A204.1 (cell line): ENCODE measurements around the gene LIMK1.
"Not testable (repeated sequence)": the region's sequence is repeated elsewhere in the genome, so short reads cannot be mapped to it uniquely, and the experiment has no call there.

Experiments used
- FAIRE-seq: peaks from 2 replicates; lab custom pipeline; 2012; peaks lifted over from hg19 to GRCh38; lab: Jason Lieb, UNC

The LIMK1 gene

DNA sequence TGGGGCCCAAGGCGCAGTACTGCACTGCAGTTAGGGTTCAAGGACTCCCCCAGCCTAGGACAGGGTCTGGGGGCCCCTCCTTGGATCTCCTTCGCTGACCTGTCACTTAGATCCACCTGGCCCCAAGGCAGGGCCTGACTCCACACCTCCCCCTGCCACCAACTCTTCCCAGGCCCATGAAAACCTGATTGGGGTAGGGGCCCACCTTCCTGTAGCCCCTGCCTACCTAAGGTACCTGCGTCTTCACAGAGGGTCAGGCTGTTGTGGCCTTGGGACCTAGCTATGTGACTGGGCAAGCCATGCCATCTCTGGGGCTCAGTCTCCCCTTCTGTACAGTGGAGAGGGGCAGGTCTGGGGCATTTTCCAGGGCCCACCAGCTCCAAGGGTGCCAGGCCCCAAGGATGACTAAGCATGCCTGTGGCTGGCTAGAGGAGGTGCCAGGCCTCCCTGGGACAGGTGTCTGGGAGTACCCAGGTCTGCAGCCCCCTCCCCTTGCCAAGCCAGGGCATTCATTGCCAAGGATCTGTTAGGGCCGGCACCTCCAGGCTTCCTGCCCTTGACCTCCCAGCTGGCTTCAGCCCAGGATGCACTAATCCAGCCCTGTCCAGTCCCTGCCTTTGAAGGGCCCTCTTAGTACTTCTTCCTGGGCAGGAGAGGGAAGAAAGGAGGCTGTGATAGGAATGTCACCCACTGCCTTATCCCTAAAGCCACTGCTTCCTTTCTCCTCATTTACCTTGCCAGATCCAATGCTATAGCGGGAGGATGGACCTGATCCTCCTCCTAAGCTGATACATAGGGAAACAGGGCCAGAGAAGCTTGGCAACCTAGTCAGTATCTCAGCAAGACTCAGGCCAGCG lies 1.3 kb downstream of the LIMK1 start:
- FAIRE-seq = no peak

GRCh38 chr7:74087791-74088453 lies 4.3 kb downstream of the LIMK1 start:
- no peak for FAIRE-seq

- no peak for FAIRE-seq
Measured at GRCh38 chr7:74092321-74092963, 8.8 kb downstream of the LIMK1 start.

DNA sequence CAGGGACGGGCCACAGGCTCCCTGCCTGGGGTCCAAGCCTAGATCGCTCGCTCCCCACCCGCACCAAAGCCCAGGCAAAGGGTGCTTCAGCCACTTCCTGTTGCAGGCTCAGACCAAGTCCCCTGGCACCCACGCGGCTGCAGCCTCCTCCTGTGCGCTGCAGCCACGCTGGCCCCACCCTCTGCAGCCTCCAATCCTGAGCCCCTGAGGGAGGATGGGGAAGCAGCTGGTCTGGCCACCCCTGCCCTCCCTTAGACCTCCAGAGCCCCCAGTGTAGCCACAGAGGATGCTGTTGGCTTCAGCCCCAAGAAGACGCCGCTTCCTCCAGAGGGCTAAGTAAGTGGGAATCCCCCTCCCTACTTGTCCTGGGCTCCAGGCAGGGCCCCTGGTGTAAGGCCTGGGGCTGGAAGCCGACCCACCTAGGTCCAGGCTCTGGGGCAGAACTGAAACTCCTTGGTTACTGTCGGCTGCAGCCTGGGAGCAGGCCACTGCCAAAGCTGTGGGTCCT lies 9.4 kb downstream of the LIMK1 start:
- no peak for FAIRE-seq

DNA sequence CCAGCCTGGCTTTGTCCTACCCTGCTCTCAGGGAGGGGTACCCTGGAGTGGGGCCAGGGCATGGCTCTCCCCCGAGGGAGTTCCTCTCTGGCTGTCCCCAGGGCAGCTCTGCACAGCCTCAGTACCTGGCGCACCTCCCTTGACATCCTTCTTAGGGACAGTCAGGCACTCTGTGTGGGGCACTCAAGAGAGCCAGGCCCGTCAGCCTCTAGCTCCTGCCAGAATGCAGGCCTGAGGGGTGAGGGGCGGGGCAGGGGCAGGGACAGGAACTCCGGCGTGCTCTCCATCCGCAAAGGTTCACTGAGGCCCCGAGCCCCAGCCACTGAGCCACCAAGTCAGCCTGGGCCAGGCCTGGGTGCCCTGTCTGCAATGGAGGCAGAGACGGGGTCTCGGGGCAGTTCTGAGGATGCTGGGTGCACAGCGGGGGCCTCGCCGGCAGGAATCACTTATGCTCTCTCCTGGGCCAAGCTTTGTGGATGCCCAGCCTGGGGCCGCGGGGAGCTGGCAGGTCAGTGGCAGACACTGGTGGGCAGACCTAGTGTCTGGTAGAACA lies 10.1 kb downstream of the LIMK1 start:
- FAIRE-seq = no peak

GRCh38 chr7:74094224-74095101 lies 10.9 kb downstream of the LIMK1 start:
- no peak for FAIRE-seq

- no peak for FAIRE-seq
Measured at GRCh38 chr7:74095135-74095534, 11.5 kb downstream of the LIMK1 start.

GRCh38 chr7:74097937-74098614 lies 14.5 kb downstream of the LIMK1 start:
- no peak for FAIRE-seq

GRCh38 chr7:74099031-74099430 lies 15.4 kb downstream of the LIMK1 start:
- FAIRE-seq = no peak

DNA sequence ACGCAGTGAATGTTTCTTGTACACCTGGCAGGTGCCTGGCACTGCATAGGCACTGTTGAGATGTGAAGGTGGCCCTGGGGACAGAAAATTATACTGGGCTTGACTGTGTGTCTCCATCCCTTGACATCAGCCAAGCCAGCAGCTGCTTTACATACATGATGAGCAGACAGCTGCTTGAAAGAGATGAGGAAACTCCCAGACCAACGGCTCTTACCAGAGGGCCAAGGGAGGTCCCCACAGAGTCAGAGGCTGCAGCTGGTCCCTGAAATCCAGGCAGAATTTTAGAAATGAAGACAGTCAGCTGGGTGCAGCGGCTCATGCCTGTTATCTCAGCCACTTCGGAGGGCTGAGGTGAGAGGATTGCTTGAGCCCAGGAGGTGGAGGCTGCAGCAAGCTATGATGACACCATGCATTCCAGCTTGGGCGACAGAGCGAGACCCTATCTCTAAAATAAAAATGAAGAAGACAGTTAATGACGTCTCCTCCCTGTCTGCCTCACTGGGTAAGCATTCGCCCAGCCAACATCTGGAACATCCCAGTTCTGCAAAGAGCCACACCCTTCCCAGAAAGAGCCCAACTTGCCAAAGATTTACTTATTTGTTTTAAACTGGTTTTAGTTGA lies 17.6 kb downstream of the LIMK1 start:
- no peak for FAIRE-seq

DNA sequence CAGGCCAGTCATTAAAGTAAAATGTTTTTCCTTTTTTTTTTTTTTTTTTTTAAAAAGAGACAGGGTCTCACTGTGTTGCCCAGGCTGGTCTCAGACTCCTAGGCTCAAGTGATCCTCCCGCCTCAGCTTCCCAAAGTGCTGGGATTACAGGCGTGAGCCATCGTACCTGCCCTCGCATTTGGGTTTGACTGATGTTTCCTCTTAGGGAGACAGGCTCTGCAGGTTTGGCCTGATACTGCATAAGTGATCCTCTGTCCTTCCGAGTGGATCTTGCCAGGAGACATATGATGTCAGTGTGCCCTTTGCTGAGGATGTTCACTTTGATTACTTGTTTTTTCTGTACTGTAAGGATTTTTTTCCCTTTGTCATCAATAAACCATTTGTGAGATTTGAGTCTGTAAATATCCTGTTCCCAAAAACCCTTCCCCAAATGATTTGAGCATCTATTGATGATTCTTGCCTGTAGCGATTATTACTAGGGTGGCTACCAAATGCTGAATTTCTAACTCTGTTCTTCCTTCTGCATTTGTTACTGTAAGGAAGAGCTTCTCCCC lies 19.7 kb downstream of the LIMK1 start:
- FAIRE-seq = no peak

GRCh38 chr7:74104702-74105101 lies 21.1 kb downstream of the LIMK1 start:
- no peak for FAIRE-seq

- FAIRE-seq = no peak
Measured at GRCh38 chr7:74105992-74106391, 22.4 kb downstream of the LIMK1 start.

DNA sequence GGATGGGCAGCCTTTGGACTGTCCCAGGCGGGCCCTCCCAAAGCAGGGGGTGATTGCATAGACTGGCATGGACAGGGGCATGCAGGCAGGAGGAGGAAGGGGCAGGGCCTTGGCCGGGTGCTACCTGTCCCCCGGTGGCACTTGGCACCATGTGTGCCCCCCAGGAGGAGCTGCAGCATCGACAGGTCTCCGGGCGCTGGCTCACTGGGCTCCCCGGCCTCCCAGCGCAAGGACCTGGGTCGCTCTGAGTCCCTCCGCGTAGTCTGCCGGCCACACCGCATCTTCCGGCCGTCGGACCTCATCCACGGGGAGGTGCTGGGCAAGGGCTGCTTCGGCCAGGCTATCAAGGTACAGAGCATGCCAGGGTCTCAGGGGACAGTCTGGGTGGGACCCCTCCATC lies 23.2 kb downstream of the LIMK1 start:
- FAIRE-seq = no peak

DNA sequence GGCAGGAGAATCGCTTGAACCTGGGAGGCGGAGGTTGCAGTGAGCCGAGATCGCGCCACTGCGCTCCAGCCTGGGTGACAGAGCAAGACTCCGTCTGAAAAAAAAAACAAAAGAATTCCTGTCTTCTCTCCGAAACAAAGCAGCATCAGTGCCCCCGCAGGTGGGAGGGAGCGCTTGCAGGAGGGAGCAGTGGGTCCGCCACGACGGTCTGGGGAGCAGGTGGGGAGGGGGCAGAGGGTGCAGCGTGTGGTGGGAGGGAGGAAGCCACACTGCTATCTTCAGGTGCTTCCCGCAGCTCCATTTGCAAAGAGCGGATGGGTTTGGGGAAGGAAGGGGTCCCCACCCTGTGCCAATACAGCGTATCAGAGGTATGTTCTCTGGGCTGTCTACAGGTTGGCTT lies 31.7 kb downstream of the LIMK1 start:
- FAIRE-seq = no peak

DNA sequence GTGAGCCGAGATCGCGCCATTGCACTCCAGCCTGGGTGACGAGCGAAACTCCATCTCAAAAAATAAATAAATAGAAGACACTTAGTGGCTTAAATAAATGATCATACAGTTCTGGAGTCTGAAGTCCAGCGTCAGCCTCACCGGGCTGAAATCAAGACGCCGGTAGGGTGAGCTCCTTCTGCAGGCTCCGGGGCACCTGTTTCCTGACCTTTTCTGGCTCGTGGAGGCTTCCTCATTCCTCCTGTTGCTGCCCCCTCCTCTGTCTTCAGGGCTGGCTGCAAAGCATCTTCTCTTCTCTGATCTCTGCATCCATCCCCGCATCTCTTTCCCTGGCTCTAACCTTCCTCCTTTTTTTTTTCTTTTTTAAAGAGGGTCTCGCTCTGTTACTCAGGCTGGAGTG lies 32.8 kb downstream of the LIMK1 start:
- no peak for FAIRE-seq

DNA sequence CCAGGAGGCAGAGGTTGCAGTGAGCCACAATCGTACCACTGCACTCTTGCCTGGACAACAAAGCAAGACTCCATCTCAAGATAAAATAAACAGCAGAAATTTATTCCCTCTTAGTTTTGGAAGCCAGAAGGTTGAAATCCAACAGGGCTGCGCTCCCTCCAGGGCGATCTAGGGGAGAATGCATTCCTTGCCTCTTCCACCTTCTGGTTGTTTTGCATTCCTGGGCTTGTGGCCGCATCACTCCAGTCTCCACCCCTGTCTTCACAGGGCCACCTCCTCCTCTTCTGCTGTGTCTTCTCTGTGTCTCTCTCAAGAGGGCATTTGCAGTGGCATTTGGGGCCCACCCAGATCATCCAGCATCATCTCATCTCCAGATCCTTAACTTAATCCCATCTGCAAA lies 36.2 kb downstream of the LIMK1 start:
- no peak for FAIRE-seq

GRCh38 chr7:74121401-74122249 lies 38.0 kb downstream of the LIMK1 start:
- FAIRE-seq = no peak

- not testable (repeated sequence) for FAIRE-seq
Measured at GRCh38 chr7:74123892-74124291, 40.3 kb downstream of the LIMK1 start.
